ENCODE results near the gene ASCL5. TPM values are rescaled to one million over a fixed set of nuclear protein-coding genes. Genes with fewer than 3 reads are reported as not detected.

ASCL5 gene
- total RNA-seq, 2 donors from 2014 or later: 0.16 to 0.22 TPM

- Mint-ChIP-seq H3K9me3 (no peaks in the 10 kb centered on the region), H3K4me3 (no peak overlapping the region), H3K27ac (no peak overlapping the region), H3K36me3 (ENCODE audit: insufficient read depth in 2 of 2) (peaks cover 2 to 3% of the 10 kb centered on the region in 2 donors), H3K4me1 (ENCODE audit: low read depth) (no peaks in the 10 kb centered on the region), H3K27me3 (ENCODE audit: low read depth) (no peaks in the 10 kb centered on the region)
- no peak for DNase-seq
- ATAC-seq (replicated peaks in 1 of 2): no peak
Observed at GRCh38 chr1:201145132-201145531, 18.1 kb upstream of the ASCL5 start.

DNA sequence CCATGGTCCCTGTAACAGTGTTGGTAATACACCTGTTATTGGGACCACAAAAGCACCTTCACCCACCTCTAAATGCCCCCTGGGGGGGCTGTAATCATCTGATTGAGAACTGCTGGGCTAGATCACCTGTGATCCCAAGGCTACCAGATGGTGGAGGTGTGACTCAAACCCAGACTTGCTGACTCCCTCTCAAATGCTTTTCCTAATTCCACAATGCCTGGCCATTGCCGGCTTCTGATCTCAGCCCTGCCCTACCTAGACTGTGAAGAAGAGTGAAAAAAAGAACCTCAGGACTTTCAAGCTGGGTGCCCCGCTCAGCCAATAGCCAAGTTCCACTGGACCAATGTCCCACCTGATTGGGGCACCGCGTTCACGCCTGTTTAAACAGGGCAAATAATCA lies 17.7 kb upstream of the ASCL5 start:
- no peaks in the 10 kb centered on the region for H3K9me3 Mint-ChIP-seq
- peaks cover 2 to 3% of the 10 kb centered on the region in 2 donors for H3K36me3 Mint-ChIP-seq (ENCODE audit: insufficient read depth in 2 of 2)
- ATAC-seq (replicated peaks in 1 of 2): no peak
- no peak overlapping the region for H3K27ac Mint-ChIP-seq
- no peaks in the 10 kb centered on the region for H3K27me3 Mint-ChIP-seq (ENCODE audit: low read depth)
- DNase-seq: no peak
- no peak overlapping the region for H3K4me3 Mint-ChIP-seq
- no peaks in the 10 kb centered on the region for H3K4me1 Mint-ChIP-seq (ENCODE audit: low read depth)

DNA sequence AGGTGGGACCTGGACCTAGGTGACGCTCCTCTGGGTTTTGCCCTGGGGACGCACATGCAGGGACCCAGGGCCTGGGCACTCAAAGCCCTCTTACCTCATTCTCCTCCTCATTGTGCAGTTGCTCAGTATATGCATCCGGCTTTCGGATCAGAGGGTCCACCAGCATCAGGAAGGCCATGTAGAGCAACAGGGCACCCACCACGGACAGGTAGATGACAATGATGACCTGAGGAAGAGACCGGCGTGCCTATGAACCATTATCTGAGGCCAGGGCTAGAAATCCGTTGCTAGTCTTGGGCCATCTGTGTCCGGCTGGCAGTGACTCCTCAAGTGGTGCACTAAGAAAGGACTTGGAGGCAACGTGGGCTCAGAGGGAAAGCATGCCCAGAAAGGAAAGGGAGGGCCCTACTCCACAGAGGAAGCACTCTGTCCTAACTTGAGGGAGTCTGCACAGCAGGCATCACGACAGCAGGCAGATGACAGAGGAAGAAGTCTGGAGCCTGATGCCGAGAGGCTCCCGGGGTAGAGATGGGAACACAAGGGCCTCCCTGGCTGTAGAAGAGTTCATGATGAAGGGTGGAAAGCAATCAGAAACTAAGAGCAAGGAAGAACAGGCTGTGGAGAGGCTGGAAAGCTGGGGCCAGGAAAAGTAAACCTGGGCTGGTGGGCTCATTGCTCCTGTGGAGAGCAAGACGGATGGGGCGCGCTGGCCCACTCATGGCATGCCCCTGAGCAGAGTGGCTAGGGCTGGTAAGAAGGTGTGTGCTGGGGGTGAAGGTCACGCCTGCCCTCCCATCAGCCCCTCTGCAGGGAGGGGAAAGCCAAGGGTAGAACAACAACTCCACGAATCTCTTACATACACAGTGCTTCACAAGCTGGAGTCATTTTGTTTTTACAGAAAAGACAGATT lies 17.0 kb upstream of the ASCL5 start:
- H3K4me3 Mint-ChIP-seq: no peak overlapping the region
- ATAC-seq (replicated peaks in 1 of 2) (no peak), DNase-seq (no peak)
- peaks cover 2 to 3% of the 10 kb centered on the region in 2 donors for H3K36me3 Mint-ChIP-seq (ENCODE audit: insufficient read depth in 2 of 2)
- no peaks in the 10 kb centered on the region for H3K4me1 Mint-ChIP-seq (ENCODE audit: low read depth)
- H3K27ac Mint-ChIP-seq: no peak overlapping the region
- no peaks in the 10 kb centered on the region for H3K27me3 Mint-ChIP-seq (ENCODE audit: low read depth)
- H3K9me3 Mint-ChIP-seq: no peaks in the 10 kb centered on the region

- H3K27me3 Mint-ChIP-seq (ENCODE audit: low read depth): no peaks in the 10 kb centered on the region
- H3K4me1 Mint-ChIP-seq (ENCODE audit: low read depth): no peaks in the 10 kb centered on the region
- DNase-seq (no peak), ATAC-seq (replicated peaks in 1 of 2) (no peak)
- no peaks in the 10 kb centered on the region for H3K9me3 Mint-ChIP-seq
- peaks cover 2 to 3% of the 10 kb centered on the region in 2 donors for H3K36me3 Mint-ChIP-seq (ENCODE audit: insufficient read depth in 2 of 2)
- H3K27ac Mint-ChIP-seq: no peak overlapping the region
- no peak overlapping the region for H3K4me3 Mint-ChIP-seq
Observed at GRCh38 chr1:201142849-201143725, 16.1 kb upstream of the ASCL5 start.

GRCh38 chr1:201142011-201142848 lies 15.2 kb upstream of the ASCL5 start:
- Mint-ChIP-seq H3K4me3 (no peak overlapping the region), H3K4me1 (ENCODE audit: low read depth) (no peaks in the 10 kb centered on the region), H3K27me3 (ENCODE audit: low read depth) (no peaks in the 10 kb centered on the region), H3K27ac (no peak overlapping the region), H3K9me3 (no peaks in the 10 kb centered on the region), H3K36me3 (ENCODE audit: insufficient read depth in 2 of 2) (peaks cover 2 to 3% of the 10 kb centered on the region in 2 donors)
- ATAC-seq (replicated peaks in 1 of 2) (no peak), DNase-seq (no peak)

- Mint-ChIP-seq H3K4me3 (no peak overlapping the region), H3K27ac (no peak overlapping the region), H3K27me3 (ENCODE audit: low read depth) (no peaks in the 10 kb centered on the region), H3K36me3 (ENCODE audit: insufficient read depth in 2 of 2) (peaks cover 2 to 3% of the 10 kb centered on the region in 2 donors), H3K4me1 (ENCODE audit: low read depth) (no peaks in the 10 kb centered on the region), H3K9me3 (no peaks in the 10 kb centered on the region)
- ATAC-seq (replicated peaks in 1 of 2) (no peak), DNase-seq (no peak)
Observed at GRCh38 chr1:201141418-201141817, 14.4 kb upstream of the ASCL5 start.

GRCh38 chr1:201140941-201141260 lies 13.9 kb upstream of the ASCL5 start:
- no peak overlapping the region for H3K4me3 Mint-ChIP-seq
- no peak overlapping the region for H3K27ac Mint-ChIP-seq
- H3K36me3 Mint-ChIP-seq (ENCODE audit: insufficient read depth in 2 of 2): peaks cover 2 to 3% of the 10 kb centered on the region in 2 donors

DNA sequence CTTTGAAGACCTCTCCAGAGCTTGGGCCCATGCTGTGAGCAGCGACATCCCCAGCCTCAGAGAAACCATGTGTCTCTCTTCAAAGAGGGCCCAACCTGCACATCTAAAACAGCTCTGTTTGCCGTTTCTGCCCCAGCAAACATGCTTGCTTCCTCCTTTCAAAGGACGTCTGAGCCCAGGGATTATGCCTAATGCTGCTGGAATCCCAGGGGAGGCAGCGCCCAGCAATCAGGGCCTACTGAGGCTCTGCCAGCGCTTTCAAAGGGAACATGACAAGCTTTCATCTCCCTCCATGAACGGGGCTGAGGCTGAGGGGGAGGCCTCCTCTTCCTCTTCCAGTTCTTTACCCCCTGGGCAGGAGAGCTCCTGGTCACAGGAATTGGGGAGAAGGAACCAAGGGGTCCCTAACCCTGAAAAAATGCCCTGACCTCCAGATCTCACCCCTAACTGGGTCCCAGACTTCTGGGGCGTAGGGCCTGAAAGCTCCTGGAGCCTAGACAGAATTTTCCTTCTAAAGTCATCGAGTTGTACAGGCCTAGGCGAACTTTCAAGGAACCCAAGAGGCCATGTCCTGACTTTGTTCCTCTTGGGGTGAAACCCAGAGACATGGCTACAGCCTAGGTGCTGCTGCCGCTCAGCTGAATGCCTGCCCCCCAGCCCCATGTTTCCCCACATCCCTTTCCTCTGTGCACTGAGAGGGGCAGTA lies 13.4 kb upstream of the ASCL5 start:
- Mint-ChIP-seq H3K4me3 (no peak overlapping the region), H3K9me3 (no peaks in the 10 kb centered on the region), H3K4me1 (ENCODE audit: low read depth) (no peaks in the 10 kb centered on the region), H3K27ac (no peak overlapping the region), H3K27me3 (ENCODE audit: low read depth) (no peaks in the 10 kb centered on the region), H3K36me3 (ENCODE audit: insufficient read depth in 2 of 2) (peaks cover 2 to 3% of the 10 kb centered on the region in 2 donors)
- ATAC-seq (replicated peaks in 1 of 2): no peak
- no peak for DNase-seq

More at GRCh38 chr1:201140941-201141260, 13.9 kb upstream of the ASCL5 start:
- DNase-seq (no peak), ATAC-seq (replicated peaks in 1 of 2) (no peak)
- H3K4me1 Mint-ChIP-seq (ENCODE audit: low read depth): no peaks in the 10 kb centered on the region
- H3K27me3 Mint-ChIP-seq (ENCODE audit: low read depth): no peaks in the 10 kb centered on the region
- H3K9me3 Mint-ChIP-seq: no peaks in the 10 kb centered on the region

GRCh38 chr1:201139756-201140155 lies 12.8 kb upstream of the ASCL5 start:
- no peak for DNase-seq
- Mint-ChIP-seq H3K4me3 (no peak overlapping the region), H3K27me3 (ENCODE audit: low read depth) (no peaks in the 10 kb centered on the region), H3K27ac (no peak overlapping the region), H3K4me1 (ENCODE audit: low read depth) (no peaks in the 10 kb centered on the region), H3K9me3 (no peaks in the 10 kb centered on the region), H3K36me3 (ENCODE audit: insufficient read depth in 2 of 2) (peaks cover 2 to 3% of the 10 kb centered on the region in 2 donors)
- ATAC-seq (replicated peaks in 1 of 2): no peak

GRCh38 chr1:201139306-201139705 lies 12.3 kb upstream of the ASCL5 start:
- H3K4me3 Mint-ChIP-seq: no peak overlapping the region
- ATAC-seq (replicated peaks in 1 of 2) (no peak), DNase-seq (no peak)
- H3K9me3 Mint-ChIP-seq: no peaks in the 10 kb centered on the region
- H3K27ac Mint-ChIP-seq: no peak overlapping the region
- H3K27me3 Mint-ChIP-seq (ENCODE audit: low read depth): no peaks in the 10 kb centered on the region
- H3K4me1 Mint-ChIP-seq (ENCODE audit: low read depth): no peaks in the 10 kb centered on the region
- H3K36me3 Mint-ChIP-seq (ENCODE audit: insufficient read depth in 2 of 2): peaks cover 2 to 3% of the 10 kb centered on the region in 2 donors

GRCh38 chr1:201138311-201138840 lies 11.4 kb upstream of the ASCL5 start:
- Mint-ChIP-seq H3K9me3 (no peaks in the 10 kb centered on the region), H3K4me3 (no peak overlapping the region), H3K36me3 (ENCODE audit: insufficient read depth in 2 of 2) (peaks cover 2 to 3% of the 10 kb centered on the region in 2 donors), H3K27ac (no peak overlapping the region), H3K27me3 (ENCODE audit: low read depth) (no peaks in the 10 kb centered on the region), H3K4me1 (ENCODE audit: low read depth) (no peaks in the 10 kb centered on the region)
- no peak for DNase-seq
- no peak for ATAC-seq (replicated peaks in 1 of 2)
